CD4-positive, alpha-beta T cell (primary cell): ENCODE results near the gene RFWD3. TPM values are rescaled to one million over a fixed set of nuclear protein-coding genes. Genes with fewer than 3 reads are reported as not detected.
A peak's percentile ranks its signal among the peaks of the same experiment; 100 is the strongest.

Experiments used
- ATAC-seq: fragments of 200-7000 bp; cut with Tn5 transposase; one replicate; pipeline ENCODE4 v1.10.0; 2022; ENCODE audit warnings: mild to moderate bottlenecking; ENCODE audit not compliant: poor library complexity
- CTCF ChIA-PET: fragments of 350-600 bp; sonication (Branson Sonifier 250); formaldehyde crosslinking; loops from one replicate; lab custom pipeline; 2021; ENCODE audit warnings: antibody characterized with exemption, inconsistent platforms; lab: Charles Lee
- POLR2A ChIA-PET: fragments of 350-600 bp; sonication (Branson Sonifier 250); formaldehyde crosslinking; loops from one replicate; lab custom pipeline; 2021; ENCODE audit warnings: antibody characterized with exemption, inconsistent platforms; lab: Charles Lee
- DNase-seq, 14 experiments: peaks; one replicate each; pipeline ENCODE4 v3.0.0-alpha.2; 2013 to 2020; ENCODE audit warnings: mixed read lengths in 2 of 14
- H3K27ac ChIP-seq, 2 donors: one replicate each; pipeline versions ENCODE4 v1.5.1 to v1.7.0; 2013; ENCODE audit warnings: low read length in 2 of 2, low read depth in 1 of 2, mild to moderate bottlenecking in 1 of 2
- H3K27me3 ChIP-seq, 2 experiments: 1 replicate in 1 of 2; 2 replicates in 1 of 2; pipeline versions ENCODE4 v1.6.1 to v1.7.0; 2013; ENCODE audit warnings: low read length in 2 of 2, control low read depth in 1 of 2, mild to moderate bottlenecking in 1 of 2, moderate library complexity in 1 of 2; ENCODE audit not compliant: insufficient read depth in 2 of 2, control insufficient read depth in 1 of 2
- H3K36me3 ChIP-seq: one replicate; pipeline ENCODE4 v1.6.1; 2013; ENCODE audit warnings: low read length, control low read depth; ENCODE audit not compliant: insufficient read depth
- H3K4me1 ChIP-seq: one replicate; pipeline ENCODE4 v1.6.1; 2013; ENCODE audit warnings: low read length, control low read depth; ENCODE audit not compliant: insufficient read depth
- H3K4me3 ChIP-seq: one replicate; pipeline ENCODE4 v1.5.1; 2013; ENCODE audit warnings: mild to moderate bottlenecking, low read length, moderate library complexity
- H3K9me3 ChIP-seq, 2 experiments: 1 replicate in 1 of 2; 2 replicates in 1 of 2; pipeline versions ENCODE4 v1.6.1 to v1.7.0; 2013; ENCODE audit warnings: low read length in 2 of 2, mild to moderate bottlenecking in 2 of 2, control low read depth in 1 of 2, moderate library complexity in 1 of 2; ENCODE audit not compliant: control insufficient read depth in 1 of 2, insufficient read depth in 1 of 2
- H3K27ac Mint-ChIP-seq: one replicate; pipeline ENCODE4 v1.8.0; 2020; ENCODE audit warnings: mixed read lengths
- H3K27me3 Mint-ChIP-seq: one replicate; pipeline ENCODE4 v1.8.0; 2021; ENCODE audit warnings: mixed read lengths
- H3K36me3 Mint-ChIP-seq: one replicate; pipeline ENCODE4 v1.8.0; 2021; ENCODE audit warnings: low read depth, mixed read lengths
- H3K4me1 Mint-ChIP-seq: one replicate; pipeline ENCODE4 v1.8.0; 2021; ENCODE audit warnings: low read depth, mixed read lengths
- H3K4me3 Mint-ChIP-seq: one replicate; pipeline ENCODE4 v1.8.0; 2020; ENCODE audit warnings: mild to moderate bottlenecking, mixed read lengths
- H3K9me3 Mint-ChIP-seq: one replicate; pipeline ENCODE4 v1.8.0; 2020; ENCODE audit warnings: mixed read lengths
- CTCF ChIP-seq: fragments of 200-600 bp; IDR thresholded peaks from one replicate; pipeline ENCODE4 v1.8.0; 2022; ENCODE audit warnings: antibody characterized with exemption, mild to moderate bottlenecking
- intact Hi-C, 2 experiments: fragments of 100-400 bp; cut with DNase I in 1 of 2; cut with micrococcal nuclease in 1 of 2; formaldehyde crosslinking; loops; one replicate each; pipeline versions ENCODE4 v1.15.1 to v1.9.0; 2023 to 2025; cut with DNase I, micrococcal nuclease
- total RNA-seq, 174 experiments: library from RNA in 2 of 174; stranded (reverse) in 2 of 174; gene quantifications; one replicate each; pipeline ENCODE4 v1.2.3 and lab custom pipeline; 2021 to 2026

The RFWD3 gene
- total RNA-seq, 2 experiments from 2014 or later = 44.9 to 47.0 TPM

- H3K27me3 Mint-ChIP-seq = no peaks in the 10 kb centered on the region
- CTCF ChIA-PET = no interaction called here
- no peaks in the 10 kb centered on the region for H3K9me3 ChIP-seq
- no peak overlapping the region for H3K4me3 ChIP-seq
- no peak for ATAC-seq
- TF ChIP-seq CTCF = no peak
- no peaks in the 10 kb centered on the region for H3K27me3 ChIP-seq
- H3K4me1 ChIP-seq = peaks cover 61% of the 10 kb centered on the region
- POLR2A ChIA-PET = no interaction called here
- no peak overlapping the region for H3K27ac Mint-ChIP-seq
- no peaks in the 10 kb centered on the region for H3K9me3 Mint-ChIP-seq
- H3K27ac ChIP-seq = no peak overlapping the region
- peaks cover 84% of the 10 kb centered on the region for H3K36me3 ChIP-seq
- H3K4me3 Mint-ChIP-seq = no peak overlapping the region
- peaks cover 92% of the 10 kb centered on the region for H3K36me3 Mint-ChIP-seq
- intact Hi-C loops = loop anchor here in 1 of 2 experiments (5.0 to 10.0 kb wide), 3 partner anchors 363 to 984 kb away; partner anchors contain the start of genes CFDP1, KARS1, PSMD7 and TERF2IP
- peaks cover 87% of the 10 kb centered on the region for H3K4me1 Mint-ChIP-seq
- DNase-seq = no peak
Observed at GRCh38 chr16:74660383-74660782, 6.3 kb downstream of the RFWD3 start.

GRCh38 chr16:74659041-74659440, 7.6 kb downstream of the RFWD3 start:
- Histone ChIP-seq H3K36me3 (peaks cover 85% of the 10 kb centered on the region), H3K9me3 (no peaks in the 10 kb centered on the region), H3K27ac (no peak overlapping the region), H3K4me1 (peaks cover 59% of the 10 kb centered on the region), H3K27me3 (no peaks in the 10 kb centered on the region), H3K4me3 (no peak overlapping the region)
- TF ChIP-seq CTCF = no peak
- Mint-ChIP-seq H3K27me3 (no peaks in the 10 kb centered on the region), H3K9me3 (no peaks in the 10 kb centered on the region), H3K27ac (no peak overlapping the region), H3K4me3 (no peak overlapping the region), H3K4me1 (peaks cover 89% of the 10 kb centered on the region), H3K36me3 (peaks cover 94% of the 10 kb centered on the region)
- DNase-seq (no peak), ATAC-seq (no peak)
- POLR2A ChIA-PET = no interaction called here
- intact Hi-C loops = no loop called here
- CTCF ChIA-PET = no interaction called here

GRCh38 chr16:74657870-74658642, 8.6 kb downstream of the RFWD3 start:
- DNase-seq (no peak), ATAC-seq (no peak)
- no peak for TF ChIP-seq CTCF
- CTCF ChIA-PET = no interaction called here
- H3K36me3 ChIP-seq = peaks cover 75% of the 10 kb centered on the region
- intact Hi-C loops = no loop called here
- peak overlapping the region; percentile 56 for H3K4me3 Mint-ChIP-seq
- H3K4me1 Mint-ChIP-seq = peaks cover 87% of the 10 kb centered on the region
- H3K27me3 ChIP-seq = no peaks in the 10 kb centered on the region
- no peak overlapping the region for H3K4me3 ChIP-seq
- POLR2A ChIA-PET = interaction anchor here (1.3 kb wide), 1 partner anchor 8 kb away, joined by 7 read pairs; the partner anchor contains the start of gene RFWD3
- H3K27me3 Mint-ChIP-seq = no peaks in the 10 kb centered on the region
- no peak overlapping the region for H3K27ac ChIP-seq
- H3K36me3 Mint-ChIP-seq = peaks cover 89% of the 10 kb centered on the region
- no peaks in the 10 kb centered on the region for H3K9me3 ChIP-seq
- H3K27ac Mint-ChIP-seq = peak overlapping the region; percentile 42
- H3K4me1 ChIP-seq = peaks cover 58% of the 10 kb centered on the region
- no peaks in the 10 kb centered on the region for H3K9me3 Mint-ChIP-seq
